GM18511 (cell line): ENCODE results near the gene GMDS.

Source experiments
- ATAC-seq: cut with Tn5 transposase; IDR thresholded peaks from one replicate; pipeline ENCODE4 v1.9.1; 2021; ENCODE audit warnings: mild to moderate bottlenecking, moderate library complexity; ENCODE audit not compliant: unreplicated experiment

GMDS gene

DNA sequence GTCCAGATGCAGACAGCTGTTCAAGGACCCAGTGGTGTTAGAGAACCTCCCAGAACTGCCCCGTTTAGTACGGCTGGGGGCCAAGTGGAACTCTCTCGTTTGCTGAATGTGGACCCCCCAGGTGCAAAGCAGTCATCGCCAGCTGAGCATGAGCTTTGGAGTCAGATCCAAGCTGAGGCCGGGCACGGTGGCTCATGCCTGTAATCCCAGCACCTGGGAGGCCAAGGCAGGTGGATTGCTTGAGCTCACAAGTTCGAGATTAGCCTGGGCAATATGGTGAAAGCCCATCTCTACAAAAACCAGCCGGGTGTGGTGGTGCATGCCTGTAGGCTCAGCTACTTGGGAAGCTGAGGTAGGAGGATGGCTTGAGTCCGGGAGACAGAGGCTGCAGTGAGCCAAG is 606.0 kb downstream of the GMDS start:
- no peak for ATAC-seq

- peak; percentile 70 for ATAC-seq
These were observed 608.2 kb downstream of the GMDS start for GRCh38 chr6:1636971-1637871.

- ATAC-seq = no peak
These were observed 609.1 kb downstream of the GMDS start for GRCh38 chr6:1636272-1636825.

DNA sequence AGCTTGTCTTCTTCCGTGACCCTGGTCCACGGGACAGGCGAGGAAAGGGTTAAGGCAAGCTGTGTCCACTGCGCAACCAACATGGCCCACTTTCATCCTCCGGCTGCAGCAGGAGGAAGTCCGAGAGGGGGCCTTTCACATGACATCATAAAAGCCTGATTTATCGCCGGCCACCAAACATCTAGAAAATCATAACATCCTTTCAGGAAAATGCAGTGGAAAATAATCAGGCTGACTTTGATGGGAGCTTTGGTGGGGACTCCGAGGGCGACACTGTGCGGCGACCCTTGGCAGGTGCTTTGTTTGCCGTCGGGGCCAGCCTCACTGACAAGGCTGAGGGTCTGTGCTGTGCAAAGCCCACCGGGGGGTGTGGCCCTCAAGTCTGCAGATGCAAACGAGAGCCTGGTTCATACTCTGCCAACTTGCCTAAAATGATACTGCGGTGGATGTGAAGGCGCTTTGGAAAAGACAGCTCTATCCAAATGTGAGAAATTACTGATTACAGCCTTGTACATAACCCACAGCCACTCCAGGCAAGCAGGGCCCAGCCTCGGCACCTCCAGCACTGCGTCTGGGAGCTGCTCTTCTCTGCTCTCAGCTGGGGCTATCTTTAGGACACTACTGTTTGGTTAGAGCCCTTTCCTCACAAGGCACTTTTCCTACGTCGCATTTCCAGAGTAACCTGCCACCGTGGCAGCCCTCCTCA is 609.9 kb downstream of the GMDS start:
- no peak for ATAC-seq

DNA sequence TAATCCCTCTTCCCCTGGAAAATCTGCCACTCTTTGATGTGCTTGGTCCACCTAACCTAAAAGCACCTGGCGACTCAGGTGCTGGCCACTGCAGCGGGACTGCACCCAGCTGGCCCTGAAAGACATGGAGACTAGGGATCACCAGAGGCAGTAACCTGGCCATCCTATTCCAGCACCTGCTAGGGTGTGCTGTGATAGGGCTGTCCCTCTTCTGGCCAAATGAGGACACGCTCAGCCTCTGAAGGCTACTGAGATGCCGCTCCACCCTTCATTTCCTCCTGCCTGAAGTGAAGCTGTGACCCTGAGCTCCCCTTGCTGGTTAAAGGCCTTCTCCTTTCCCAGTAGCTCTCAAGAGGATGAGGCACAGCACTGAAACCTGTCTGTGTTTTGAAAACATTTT is 611.3 kb downstream of the GMDS start:
- no peak for ATAC-seq

GRCh38 chr6:1633366-1634021 is 611.9 kb downstream of the GMDS start:
- ATAC-seq = no peak

- no peak for ATAC-seq
These were observed 614.2 kb downstream of the GMDS start for GRCh38 chr6:1631251-1631650.

DNA sequence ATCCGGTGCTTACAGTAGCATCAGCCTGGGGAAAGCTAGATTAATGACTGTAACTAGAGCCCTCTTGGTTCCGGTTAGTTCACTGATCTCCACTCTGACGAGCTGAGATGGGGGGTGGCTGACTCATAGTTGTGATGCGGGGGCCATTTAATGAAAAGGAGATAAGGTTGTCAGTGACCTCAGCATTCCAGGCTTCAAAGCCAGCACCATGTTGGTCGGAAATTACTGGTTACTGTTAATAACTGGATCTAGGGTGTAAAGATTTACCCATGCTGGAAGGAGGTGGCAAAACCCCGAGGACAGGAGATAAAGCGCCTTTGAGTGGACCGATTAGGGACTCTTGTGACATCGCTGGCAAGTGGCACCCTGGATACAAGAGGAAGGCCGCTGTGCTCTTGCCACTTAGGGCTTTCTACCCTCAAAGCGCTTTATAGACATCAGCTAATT is 614.6 kb downstream of the GMDS start:
- ATAC-seq = no peak

DNA sequence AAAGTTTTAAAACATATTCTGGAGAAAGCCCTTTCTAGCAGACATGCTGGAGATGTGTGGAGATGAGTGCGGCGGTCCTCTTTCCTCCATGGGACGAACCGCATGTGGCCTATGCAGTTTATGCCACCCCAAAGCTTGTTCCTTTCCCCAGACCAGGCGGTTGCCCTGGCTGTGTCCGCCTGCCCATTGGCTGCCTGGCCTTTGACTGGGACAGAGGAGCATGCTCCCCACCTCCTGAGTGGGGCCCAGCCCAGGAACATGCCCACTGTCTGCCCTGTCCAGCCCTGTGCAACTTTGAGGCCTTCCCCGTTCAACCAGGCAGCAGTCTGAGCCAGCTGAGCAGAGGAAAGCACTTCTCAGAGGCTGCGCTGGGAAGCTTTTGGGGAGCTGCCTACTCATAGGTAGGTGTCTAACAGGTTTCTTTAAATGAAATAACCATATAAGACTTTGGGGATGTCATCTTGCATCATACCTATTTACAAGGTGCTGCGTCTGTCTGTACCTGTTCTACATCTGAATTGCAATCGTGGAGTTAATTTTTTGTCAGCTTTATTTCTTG is 615.1 kb downstream of the GMDS start:
- ATAC-seq = no peak

DNA sequence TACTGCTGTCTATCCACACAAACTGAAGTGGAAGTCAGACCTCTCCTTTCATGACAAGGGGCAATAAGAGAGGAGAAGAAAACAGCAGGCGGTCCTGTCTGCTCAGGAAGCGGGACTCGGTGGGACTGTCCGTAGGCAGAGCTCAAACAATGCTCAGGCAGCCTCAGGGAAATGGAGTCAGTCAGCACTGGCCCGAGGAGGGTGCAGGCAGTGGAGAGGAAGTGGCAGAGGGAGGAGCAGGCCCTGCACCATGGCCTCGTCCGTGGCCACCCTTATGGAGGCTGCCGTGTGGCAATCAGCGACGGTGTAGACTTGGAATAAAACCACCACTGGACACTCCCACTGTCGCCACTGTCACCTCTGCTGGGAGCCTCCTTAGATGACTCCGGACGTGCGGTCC is 616.1 kb downstream of the GMDS start:
- ATAC-seq = no peak

GRCh38 chr6:1627827-1628560 is 617.4 kb downstream of the GMDS start:
- no peak for ATAC-seq

GRCh38 chr6:1626481-1626880 is 618.9 kb downstream of the GMDS start:
- ATAC-seq = no peak

DNA sequence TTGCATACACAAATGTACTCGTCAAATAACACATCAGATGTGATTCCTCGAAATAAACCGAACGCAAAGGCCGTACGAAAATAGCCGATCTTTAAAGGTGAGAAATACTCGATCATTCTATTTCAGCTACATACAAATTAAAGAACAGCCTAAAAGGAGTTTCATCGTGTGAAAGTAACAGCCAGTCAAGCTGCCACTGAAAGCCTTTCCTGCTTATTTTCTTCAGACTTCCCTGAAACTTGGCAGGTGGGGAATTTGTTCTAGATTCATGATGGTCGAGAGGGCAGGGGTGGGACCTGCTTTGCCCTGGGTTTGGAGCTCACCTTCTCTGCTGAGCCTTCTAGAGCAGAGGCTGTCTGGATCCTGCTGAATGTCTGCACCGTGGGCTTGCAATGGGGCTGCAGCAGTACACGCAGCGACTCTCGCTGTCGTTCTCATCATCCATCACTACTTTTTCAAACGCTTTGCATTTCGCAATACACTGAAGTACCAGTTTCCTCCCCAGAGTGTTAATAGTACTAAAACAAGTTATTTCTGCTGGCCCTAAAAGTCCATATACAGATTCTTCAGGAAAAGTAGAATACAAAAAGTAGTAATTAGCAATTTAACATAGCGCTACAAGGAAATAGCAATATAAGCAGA is 619.5 kb downstream of the GMDS start:
- ATAC-seq = no peak

DNA sequence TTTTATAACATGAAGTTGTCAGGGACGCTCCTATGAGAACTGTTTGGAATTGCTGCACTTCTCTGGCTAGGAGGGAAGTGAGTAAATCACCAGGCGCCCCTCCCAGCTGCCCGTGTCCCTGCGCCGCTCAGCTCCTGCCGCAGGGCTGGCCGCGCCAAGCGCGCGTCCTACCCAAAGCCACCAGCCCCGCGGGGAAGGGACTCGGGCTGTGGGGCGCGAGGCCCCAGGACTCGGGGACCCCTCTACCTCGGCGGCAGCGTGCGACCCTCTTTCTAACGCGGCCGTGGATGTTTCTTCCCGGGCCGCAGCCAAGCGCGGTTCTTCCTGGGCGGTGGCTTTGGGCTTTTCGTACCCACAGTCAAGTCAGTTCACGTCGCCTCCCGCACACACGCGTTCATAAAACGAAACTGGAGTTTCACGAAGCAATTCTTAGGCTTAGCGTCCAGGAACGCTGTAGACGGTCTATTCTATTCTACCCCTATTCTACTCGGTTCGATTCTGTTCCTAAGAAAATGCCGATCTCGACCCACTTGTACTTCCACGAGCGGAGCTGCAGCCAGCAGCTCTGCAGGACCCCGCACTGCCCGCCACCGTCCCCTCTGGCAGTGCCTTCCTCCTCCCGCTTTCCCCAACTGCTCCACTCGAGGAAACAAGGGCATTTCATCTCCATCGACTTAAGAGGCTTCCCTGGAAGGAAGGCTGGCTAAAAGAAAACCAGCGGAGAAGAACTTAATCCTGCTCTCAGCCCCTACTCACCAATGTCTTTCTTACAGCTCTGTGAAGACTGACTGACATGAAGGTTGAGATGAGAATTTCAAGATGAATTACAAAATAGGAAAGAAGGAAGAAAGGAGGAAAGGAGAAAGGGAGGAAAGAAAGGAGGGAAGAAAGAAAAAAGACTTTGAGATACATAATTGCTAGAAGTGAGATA is 620.3 kb downstream of the GMDS start:
- ATAC-seq = no peak

- no peak for ATAC-seq
These were observed 621.2 kb downstream of the GMDS start for GRCh38 chr6:1624058-1624850.

- no peak for ATAC-seq
These were observed 621.7 kb downstream of the GMDS start for GRCh38 chr6:1623769-1624057.

- no peak for ATAC-seq
These were observed 622.3 kb downstream of the GMDS start for GRCh38 chr6:1622851-1623768.
